ENCODE results near the gene CNTN5. TPM values are rescaled to one million over a fixed set of nuclear protein-coding genes. Genes with fewer than 3 reads are reported as not detected.

The CNTN5 gene
- polyA plus RNA-seq, 1 donor from 2014 or later, result 1.1 TPM

- Histone ChIP-seq H3K27ac (ENCODE audit: low read length) (no peak overlapping the region), H4K20me1 (ENCODE audit: insufficient read depth) (no peaks in the 10 kb centered on the region), H3K9me2 (ENCODE audit: insufficient read depth, low read length) (no peaks in the 10 kb centered on the region), H3K79me2 (replicated peaks; ENCODE audit: insufficient read depth, low read length) (no peaks in the 10 kb centered on the region), H3K9me3 (ENCODE audit: low read length) (no peaks in the 10 kb centered on the region), H3K36me3 (ENCODE audit: insufficient read depth, low read length) (no peaks in the 10 kb centered on the region), H3K9ac (ENCODE audit: low read length) (no peak overlapping the region), H3K27me3 (ENCODE audit: insufficient read depth, low read depth, low read length) (no peaks in the 10 kb centered on the region), H3F3A (ENCODE audit: insufficient read depth, low read length, poor library complexity, severe bottlenecking) (no peaks in the 10 kb centered on the region), H3K4me3 (ENCODE audit: low read length) (no peak overlapping the region), H2AFZ (ENCODE audit: low read depth, low read length) (no peak overlapping the region), H3K4me2 (ENCODE audit: low read length) (no peak overlapping the region)
- TF ChIP-seq SMC3 (conservative IDR thresholded peaks at IDR 0.05; ENCODE audit: poor library complexity) (no peak), RAD21 (conservative IDR thresholded peaks at IDR 0.05) (no peak), TAF1 (IDR thresholded peaks at IDR 0.05; ENCODE audit: low read depth) (no peak), EP300 (conservative IDR thresholded peaks at IDR 0.05; ENCODE audit: poor library complexity, severe bottlenecking) (no peak), EZH2 (IDR thresholded peaks at IDR 0.05; ENCODE audit: borderline replicate concordance, insufficient read depth, low read length, poor library complexity, severe bottlenecking) (no peak), CTCF (IDR thresholded peaks at IDR 0.05; ENCODE audit: poor library complexity, severe bottlenecking) (no peak), MXI1 (conservative IDR thresholded peaks at IDR 0.05; ENCODE audit: poor library complexity, severe bottlenecking) (no peak), REST (IDR thresholded peaks at IDR 0.05; ENCODE audit: borderline replicate concordance) (no peak), POLR2AphosphoS5 (IDR thresholded peaks at IDR 0.05) (no peak)
These were observed 411.9 kb downstream of the CNTN5 start for GRCh38 chr11:99432677-99433076.

GRCh38 chr11:99443276-99443675 is 422.5 kb downstream of the CNTN5 start:
- H3K4me2 ChIP-seq (ENCODE audit: low read length), result no peak overlapping the region
- TF ChIP-seq TAF1 (IDR thresholded peaks at IDR 0.05; ENCODE audit: low read depth) (no peak), SMC3 (conservative IDR thresholded peaks at IDR 0.05; ENCODE audit: poor library complexity) (no peak), CTCF (IDR thresholded peaks at IDR 0.05; ENCODE audit: poor library complexity, severe bottlenecking) (no peak), EP300 (conservative IDR thresholded peaks at IDR 0.05; ENCODE audit: poor library complexity, severe bottlenecking) (no peak), RAD21 (conservative IDR thresholded peaks at IDR 0.05) (no peak), REST (IDR thresholded peaks at IDR 0.05; ENCODE audit: borderline replicate concordance) (no peak), POLR2AphosphoS5 (IDR thresholded peaks at IDR 0.05) (no peak), EZH2 (IDR thresholded peaks at IDR 0.05; ENCODE audit: borderline replicate concordance, insufficient read depth, low read length, poor library complexity, severe bottlenecking) (no peak), MXI1 (conservative IDR thresholded peaks at IDR 0.05; ENCODE audit: poor library complexity, severe bottlenecking) (no peak)
- no peak overlapping the region for H3K27ac ChIP-seq (ENCODE audit: low read length)
- H4K20me1 ChIP-seq (ENCODE audit: insufficient read depth), result no peaks in the 10 kb centered on the region
- no peak overlapping the region for H3K9ac ChIP-seq (ENCODE audit: low read length)
- H3K36me3 ChIP-seq (ENCODE audit: insufficient read depth, low read length), result no peaks in the 10 kb centered on the region
- no peaks in the 10 kb centered on the region for H3F3A ChIP-seq (ENCODE audit: insufficient read depth, low read length, poor library complexity, severe bottlenecking)
- H3K9me2 ChIP-seq (ENCODE audit: insufficient read depth, low read length), result no peaks in the 10 kb centered on the region
- H3K27me3 ChIP-seq (ENCODE audit: insufficient read depth, low read depth, low read length), result no peaks in the 10 kb centered on the region
- no peaks in the 10 kb centered on the region for H3K9me3 ChIP-seq (ENCODE audit: low read length)
- no peaks in the 10 kb centered on the region for H3K79me2 ChIP-seq (replicated peaks; ENCODE audit: insufficient read depth, low read length)
- H3K4me3 ChIP-seq (ENCODE audit: low read length), result no peak overlapping the region
- no peak overlapping the region for H2AFZ ChIP-seq (ENCODE audit: low read depth, low read length)
